ENCODE results near the gene RRAGD. TPM values are rescaled to one million over a fixed set of nuclear protein-coding genes. Genes with fewer than 3 reads are reported as not detected.

The RRAGD gene, protein sequence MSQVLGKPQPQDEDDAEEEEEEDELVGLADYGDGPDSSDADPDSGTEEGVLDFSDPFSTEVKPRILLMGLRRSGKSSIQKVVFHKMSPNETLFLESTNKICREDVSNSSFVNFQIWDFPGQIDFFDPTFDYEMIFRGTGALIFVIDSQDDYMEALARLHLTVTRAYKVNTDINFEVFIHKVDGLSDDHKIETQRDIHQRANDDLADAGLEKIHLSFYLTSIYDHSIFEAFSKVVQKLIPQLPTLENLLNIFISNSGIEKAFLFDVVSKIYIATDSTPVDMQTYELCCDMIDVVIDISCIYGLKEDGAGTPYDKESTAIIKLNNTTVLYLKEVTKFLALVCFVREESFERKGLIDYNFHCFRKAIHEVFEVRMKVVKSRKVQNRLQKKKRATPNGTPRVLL
- 28.8 and 35.0 TPM in 2 replicates for total RNA-seq (2014; rRNA removed; shearing (Covaris generic))

DNA sequence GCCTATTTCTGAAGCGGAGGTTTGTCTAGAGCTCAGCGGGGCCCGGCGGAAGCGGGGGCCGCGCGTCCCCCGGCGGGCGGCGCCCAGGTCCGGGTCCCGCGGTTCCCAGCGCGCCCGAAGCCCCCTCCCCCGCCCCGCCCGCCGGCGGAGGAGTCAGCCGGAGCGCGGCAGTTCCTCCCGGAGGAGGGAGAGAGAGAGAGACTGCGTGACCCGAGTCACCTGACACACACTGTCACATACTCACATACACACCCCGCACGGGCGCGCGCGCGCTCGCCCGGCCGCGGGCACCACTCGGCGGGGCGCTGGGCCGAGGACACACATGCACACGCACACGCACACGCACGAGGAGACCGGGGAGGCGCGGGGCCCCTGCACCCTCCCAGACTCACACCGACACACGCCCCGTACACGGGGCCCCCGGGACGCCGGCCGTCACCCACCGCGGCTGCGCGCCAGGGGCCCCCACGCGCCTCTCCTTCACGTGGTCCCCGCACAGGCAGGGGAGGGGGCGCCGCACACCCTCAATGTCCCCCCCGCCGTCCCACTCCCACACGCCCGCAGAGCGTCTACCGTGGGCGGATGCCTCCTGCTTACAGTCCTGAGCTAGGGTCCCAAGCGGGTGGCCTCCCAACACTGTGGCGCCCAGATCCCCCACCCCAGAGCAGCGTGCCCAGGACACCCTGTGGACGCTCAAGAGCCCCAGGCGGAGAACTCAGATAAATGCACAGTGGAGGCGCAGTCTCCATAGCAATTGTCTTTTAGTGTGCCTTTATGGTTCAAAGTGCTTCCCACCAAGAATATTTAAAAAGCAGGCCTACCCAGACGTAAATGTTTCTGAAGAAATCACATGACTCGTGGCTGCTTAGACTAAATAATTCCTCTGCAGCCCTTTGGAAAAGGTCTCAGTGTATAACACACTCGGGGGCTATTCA, at the start of gene RRAGD:
Gene RRAGD (minus strand): TSS at position 203 of the 935 bp plus-strand sequence. CDS start 280 bp downstream, outside the sequence.
- DNase-seq (ENCODE audit: low spot score) = peak; percentile 25

DNA sequence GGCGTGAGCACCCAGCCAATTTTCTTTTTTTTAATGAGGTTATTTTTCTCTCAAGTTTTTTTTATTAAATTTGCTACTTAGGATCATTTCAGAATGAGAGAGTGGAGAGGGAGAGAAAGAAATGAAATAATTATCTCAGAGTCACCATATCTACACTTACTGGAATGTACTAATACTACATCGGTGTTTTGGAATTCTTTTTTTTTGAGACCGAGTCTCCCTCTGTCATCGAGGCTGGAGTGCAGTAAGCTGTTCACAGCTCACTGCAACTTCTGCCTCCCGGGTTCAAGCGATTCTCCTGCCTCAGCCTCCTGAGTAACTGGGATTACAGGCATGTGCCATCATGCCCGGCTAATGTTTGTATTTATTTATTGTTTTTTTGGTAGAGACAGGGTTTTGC, 48.6 kb upstream of the RRAGD start:
- no peak for DNase-seq (ENCODE audit: low spot score)

DNA sequence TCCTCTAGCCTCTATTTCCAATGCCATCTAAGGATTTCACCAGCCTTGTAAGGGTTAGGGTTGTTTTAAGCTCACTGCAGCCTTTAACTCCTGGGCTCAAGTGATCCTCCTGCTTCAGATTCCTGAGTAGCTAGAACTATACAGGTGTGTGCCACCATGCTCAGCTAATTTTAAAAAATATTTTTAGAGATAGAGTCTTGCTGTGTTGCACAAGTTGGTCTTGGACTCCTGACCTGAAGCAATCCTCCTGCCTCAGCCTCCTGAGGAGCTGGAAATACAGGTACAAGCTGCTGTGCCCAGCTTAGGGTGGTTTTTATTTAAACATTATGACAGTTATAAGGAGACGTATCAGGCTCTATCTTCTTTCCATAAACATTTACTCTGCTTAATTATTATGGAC, 47.4 kb upstream of the RRAGD start:
- DNase-seq (ENCODE audit: low spot score) = no peak

DNA sequence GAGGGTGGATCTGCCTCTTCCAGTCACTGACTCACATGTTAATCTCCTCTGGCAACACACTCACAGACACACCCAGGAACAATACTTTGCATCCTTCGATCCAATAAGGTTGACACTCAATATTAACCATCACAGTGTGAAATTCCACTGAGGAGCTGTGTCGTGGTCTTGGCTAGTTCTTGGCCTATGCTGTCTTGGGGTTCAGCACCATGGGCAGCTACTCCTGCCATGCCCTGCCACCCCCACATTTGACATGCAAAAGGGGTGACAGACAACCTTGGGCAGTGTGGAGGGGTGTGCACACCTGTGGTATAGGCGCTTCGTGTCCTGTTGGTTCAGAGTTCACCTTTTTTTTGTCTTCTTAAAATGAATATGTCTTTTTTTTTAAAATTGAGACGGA, 46.6 kb upstream of the RRAGD start:
- no peak for DNase-seq (ENCODE audit: low spot score)

DNA sequence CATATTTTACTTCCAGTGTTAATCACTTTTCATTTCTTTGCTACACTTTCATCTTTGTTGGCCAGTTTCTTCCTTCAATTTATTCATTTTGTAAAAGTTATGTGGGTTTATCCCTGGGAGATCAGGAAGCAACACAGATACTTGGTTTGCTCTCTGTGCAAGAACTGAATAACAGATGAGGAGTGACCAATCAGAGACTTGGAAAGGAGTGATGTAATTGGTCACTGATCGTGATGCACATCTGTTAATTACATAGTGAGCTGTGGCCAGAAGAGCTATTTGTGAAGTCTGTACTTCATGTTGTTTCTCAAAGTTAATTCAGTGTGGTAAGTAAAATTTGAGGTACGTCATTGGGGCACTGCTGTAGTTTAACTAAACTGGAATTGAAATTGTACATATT, 42.2 kb upstream of the RRAGD start:
- DNase-seq (ENCODE audit: low spot score) = no peak

DNA sequence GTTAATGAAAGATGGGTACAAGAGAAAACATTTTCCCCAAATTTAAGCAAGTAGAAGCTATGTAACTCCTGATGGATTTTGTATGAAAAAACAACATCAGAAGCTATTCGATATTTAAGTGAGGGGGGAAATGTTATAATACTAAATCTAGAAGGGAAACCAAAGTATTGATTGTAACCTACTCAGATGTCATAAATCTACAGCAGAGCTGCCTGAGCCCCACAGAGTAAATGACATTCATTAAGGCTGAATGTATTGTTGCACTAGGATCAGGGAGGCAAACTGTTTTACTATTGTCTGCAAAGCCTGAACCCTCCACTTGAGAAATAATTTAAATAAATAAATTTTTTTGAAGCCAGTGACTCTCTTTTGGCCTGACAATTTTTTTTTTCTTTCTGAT, 40.2 kb upstream of the RRAGD start:
- no peak for DNase-seq (ENCODE audit: low spot score)

DNA sequence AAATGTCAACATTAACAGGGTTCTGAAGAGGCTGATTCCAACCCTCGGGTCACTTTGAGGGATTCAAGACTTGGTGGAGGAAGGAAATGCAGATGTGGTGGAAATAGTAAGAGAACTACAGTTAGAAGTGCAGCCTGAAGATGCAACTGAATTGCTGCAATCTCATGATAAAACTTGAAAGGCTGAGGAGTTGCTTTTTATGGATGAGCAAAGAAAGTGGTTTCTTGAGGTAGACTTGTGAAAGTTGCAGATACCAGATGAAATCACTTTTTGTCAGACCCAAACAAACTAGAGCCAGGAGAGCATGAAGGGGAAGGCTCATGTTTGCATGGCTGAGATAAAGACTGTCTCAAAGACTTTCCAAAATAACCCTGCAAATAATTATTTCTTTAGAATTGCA, 37.1 kb upstream of the RRAGD start:
- DNase-seq (ENCODE audit: low spot score) = no peak

DNA sequence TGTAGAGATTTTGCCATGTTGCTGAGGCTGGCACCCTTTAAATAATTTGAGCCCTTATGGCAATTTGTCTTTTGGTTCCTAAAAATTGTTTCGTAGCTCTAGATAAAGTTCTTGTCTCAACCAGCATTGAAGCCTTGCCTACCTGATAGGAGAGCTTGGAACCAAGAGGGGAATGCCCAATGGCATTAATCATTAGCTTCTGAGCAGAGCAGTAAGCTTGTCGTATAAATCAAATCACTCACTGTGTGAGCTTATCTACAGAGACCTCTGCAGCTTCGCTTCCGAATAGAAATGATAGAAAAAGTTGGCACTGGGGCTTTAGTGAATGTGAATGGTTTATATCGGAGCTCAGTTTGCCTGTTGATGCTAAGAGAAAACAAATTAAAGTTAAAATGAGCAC, 31.6 kb upstream of the RRAGD start:
- no peak for DNase-seq (ENCODE audit: low spot score)

DNA sequence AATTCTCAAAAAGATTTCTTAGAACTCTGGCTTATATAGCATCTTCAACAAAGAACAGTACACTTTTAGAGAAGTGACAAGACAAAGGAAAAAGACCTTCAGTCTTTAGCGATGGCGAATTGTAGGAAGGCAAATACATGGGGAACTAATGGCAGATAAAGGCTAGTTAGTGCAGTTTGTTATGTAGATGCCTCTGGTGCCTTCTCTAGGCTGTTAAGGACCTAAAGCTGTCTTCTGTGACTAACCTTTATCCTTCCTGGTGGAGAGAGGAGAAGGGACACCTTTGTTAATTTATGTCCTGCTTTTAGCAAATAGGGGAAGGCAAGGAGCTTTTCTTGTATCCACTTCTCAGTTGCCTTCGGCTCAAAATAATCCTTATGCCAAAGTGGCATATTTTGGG, 28.1 kb upstream of the RRAGD start:
- DNase-seq (ENCODE audit: low spot score) = no peak

DNA sequence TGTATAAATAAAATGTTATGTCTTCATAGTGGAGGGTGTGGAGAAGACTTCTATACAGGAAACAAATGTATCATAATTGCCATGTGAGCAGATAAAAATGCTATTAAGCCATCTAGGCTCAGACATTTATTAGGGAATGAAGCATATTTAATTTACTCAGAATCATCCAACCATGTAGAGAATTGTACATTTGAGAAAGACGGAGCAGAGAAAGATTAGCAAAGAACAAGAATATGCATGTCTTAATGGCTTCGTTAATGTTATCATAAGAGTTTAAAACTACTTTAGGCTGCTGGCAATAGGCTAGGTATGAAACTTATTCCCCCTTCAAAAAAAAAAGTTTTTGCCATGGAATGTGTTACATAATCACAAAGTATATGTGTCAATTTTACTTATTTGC, 26.9 kb upstream of the RRAGD start:
- DNase-seq (ENCODE audit: low spot score) = no peak

DNA sequence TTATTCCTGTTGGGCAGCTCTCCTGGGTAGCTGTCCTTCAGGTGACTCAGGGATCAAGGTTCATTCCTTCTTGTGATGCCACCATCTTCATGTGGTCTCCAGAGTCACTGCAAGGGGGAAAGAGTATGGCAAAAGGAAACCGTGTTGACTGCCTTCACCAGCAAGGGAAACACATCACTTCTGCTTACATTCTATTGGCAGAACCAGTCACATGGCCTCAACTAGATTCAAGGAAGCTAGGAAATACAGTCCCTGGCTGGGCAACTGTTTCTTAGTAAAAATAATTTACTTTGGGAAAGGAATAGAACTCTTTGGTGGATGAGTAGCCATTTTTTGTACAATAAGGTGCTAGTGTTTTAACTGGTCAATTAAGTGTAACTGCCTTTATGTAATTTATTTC, 26.2 kb upstream of the RRAGD start:
- no peak for DNase-seq (ENCODE audit: low spot score)

DNA sequence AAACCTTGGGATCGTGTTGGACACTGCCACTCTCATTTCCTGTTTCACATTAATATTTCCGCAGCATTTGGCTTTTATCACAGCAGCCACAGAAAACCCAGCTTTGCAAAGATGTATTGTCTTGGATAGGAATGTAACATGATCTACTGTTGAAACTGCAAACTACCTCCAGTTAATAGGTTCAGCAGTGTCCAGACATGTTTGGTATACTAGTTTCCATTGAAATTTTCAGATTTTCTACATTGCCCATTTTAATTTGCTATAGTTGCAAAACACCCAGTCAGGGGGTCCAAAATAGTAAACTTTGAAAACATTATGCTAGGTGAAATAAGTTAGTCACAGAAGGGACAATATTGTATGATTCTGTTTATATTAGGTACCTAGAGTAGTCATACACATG, 24.2 kb upstream of the RRAGD start:
- no peak for DNase-seq (ENCODE audit: low spot score)

DNA sequence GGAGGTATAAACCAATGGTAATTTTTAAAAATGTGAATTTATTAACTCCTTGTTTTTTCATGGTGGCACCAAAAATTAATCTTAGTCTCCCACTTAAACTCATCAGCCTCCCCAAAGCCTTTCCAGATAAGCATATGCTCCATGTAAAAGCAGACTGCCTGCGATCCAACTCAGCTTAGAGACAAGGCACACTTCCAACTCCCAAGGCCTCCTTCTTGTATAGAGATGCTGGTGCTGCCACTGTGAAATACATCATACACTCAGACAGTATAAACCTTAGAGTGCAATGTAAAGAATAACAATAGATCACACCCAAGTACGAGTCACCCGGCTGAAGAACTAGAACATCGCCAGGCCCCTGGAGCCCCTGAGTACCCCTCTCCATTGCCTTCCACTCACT, 22.9 kb upstream of the RRAGD start:
- no peak for DNase-seq (ENCODE audit: low spot score)

DNA sequence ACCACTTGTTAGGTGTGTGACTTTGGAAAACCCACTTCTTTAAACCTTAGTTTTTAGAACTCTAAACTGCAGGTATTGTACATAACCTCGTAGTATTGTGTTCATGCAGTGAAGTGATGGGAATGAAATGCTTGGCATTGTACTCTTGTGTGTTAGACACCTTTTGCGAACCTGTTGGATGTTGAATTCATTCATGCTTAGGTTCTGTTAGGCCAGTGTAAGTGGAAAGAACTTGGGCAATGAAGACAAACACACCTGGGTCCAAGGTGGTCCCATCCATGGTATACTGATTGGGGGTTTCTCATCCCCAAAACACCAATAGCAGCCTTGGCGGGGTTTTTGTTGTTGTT, 22.1 kb upstream of the RRAGD start:
- no peak for DNase-seq (ENCODE audit: low spot score)

DNA sequence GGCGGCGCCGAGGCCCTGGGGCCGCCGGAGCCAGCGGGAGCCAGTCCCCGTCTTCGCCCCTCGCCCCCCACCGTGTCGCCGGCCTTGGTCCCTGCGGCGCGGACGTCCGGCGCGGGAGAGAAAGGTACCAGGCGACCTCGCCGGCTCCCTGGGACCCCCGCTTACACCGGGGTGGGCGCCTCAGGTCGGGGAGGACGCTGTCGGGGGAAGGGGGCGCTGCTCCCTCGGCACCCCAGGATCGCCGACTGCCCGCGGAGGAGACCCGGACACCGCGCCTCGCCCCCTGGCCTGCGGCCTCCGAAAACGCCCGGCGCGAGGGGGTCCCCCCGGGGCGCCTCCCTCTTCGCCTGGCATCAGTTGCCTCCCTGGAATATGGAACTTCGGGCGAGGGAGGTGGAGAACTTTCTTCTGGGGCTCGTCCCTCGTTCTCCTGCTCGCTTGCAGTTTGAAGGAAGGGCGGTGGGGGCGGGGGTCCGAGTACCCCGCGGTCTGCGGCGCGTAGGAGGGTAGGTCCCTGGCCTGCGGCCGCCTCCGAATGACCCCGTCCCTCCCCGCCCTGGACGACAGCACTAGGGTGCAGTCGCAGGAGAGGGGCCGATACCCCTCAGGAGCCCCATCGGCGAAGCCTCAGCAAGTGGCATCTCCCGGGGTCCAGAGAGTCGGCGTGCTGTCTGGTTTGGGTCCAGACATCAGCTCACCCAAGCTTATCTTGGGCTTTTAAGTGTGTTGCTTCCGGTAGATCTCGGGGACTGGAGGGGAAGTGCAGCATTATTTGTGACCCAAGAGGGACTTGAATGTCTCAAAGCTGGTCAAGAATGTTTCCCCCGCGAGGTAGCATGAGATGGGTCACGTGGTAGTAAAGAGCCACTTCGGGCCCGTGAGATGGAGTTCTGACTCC, 21.4 kb upstream of the RRAGD start:
- no peak for DNase-seq (ENCODE audit: low spot score)

DNA sequence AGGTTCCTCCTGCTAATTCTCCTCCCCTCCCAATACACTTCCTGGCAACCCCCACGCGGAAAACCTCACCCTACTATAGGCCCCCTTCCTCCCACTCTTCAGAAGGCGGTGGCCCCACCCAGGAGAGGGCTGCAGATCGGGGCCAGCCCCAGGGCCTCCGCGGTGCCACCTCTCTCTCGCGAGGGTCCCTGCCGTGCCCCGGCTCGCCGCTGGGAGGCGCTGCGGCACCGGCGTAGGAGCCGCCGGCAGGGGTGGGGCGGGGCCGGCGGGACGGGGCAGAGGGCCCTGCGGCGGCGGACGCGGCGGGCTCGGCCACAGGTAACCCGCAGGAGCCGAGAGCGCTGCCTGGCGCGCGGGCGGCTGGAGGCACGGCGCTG, 20.8 kb upstream of the RRAGD start, which contains the start of gene ANKRD6:
Gene ANKRD6 (plus strand): TSS at position 278 of the 377 bp plus-strand sequence. CDS start 133,825 bp downstream, outside the sequence.
- peak; percentile 14 for DNase-seq (ENCODE audit: low spot score)

DNA sequence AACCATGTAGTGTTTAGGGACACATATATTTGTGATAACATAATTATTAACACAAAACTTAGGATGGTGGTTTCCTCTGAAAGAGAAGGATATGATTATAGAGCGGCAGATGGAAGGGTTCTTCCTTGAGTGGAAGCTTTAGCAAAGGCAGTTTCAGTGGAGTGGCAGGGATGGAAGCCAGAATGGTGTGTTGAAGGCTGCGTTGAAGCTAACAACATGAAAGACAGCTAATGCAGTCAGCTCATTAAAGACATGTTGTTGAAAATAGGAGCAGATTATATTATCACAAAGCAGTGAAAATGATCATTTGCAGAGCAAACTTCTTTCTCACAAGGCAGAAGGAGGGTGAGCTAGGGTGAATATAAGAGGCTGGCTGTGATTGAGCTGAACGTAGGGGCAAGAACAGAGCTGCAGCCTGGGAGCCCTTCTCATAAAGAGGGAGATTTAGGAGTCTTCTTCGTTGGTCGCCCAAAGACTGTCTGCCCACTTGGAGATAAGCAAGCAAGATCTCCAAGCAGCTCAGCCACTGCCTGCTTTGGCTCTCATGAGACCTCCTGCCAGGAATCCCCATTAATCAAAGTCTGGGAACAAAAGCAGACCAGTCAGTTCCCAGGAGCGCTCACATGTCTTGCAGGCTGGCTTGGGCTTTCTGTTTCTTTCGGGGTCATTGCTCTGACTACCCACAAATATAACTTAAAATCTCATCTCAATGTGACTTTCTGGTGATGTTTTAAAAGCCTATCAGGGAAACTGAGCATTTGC, 18.3 kb upstream of the RRAGD start:
- DNase-seq (ENCODE audit: low spot score) = no peak

DNA sequence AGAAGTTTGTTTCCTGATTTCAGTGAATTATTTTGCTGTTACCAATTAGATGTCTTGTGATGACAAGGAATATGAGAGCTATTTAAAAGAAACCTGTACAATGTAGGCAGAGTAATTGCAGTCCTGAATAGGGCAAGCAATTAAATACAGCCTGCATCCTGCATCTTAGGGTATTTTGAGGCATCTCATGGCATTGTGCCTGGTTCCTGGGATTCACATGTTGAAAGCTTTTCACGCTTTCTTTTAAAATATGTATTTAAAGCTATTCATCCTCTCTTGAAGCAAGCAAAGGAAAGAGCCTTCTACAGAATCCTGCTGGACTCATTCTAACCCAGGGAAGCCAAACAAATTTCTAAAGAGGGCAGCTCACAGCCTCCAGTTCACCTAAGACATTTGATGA, 4.7 kb upstream of the RRAGD start:
- DNase-seq (ENCODE audit: low spot score) = no peak

DNA sequence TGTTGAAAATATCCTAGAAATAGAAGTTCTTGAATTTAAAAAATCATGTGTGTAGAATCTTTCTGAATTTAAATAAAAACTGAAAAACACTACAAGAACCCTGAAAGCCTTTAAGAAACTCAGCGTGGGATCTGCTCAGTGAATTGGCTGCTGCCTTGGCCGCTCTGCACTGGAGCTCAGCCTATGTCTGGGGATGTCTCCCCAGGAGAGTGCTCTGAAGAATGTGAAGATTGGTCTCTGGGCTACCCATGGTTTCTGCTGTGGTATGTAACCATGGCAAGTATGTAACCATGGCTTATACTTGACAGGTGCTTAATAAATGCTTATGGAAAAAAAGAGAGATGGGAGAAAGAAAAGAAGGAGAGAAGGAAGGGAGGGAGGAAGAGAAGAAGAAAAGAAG, 3.1 kb upstream of the RRAGD start:
- no peak for DNase-seq (ENCODE audit: low spot score)

DNA sequence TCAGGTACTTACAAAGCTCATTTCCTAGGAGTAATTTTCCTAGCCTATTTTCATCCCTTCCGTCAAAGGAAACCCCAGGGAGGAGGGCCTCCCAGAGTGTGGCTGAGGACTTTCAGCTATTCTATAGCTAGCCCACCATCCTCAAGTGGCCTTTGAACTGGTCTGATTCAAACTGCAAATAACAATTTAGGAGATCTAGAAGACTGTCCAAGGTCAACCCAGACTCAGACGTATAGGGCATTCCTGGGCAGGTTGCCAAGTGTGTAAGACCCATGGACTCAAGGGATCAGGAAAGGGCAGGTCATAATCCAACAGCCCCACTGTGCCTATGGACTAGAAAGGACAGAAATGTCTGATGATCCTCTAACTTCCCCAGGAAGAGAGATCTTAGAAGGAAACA, 2.1 kb upstream of the RRAGD start:
- DNase-seq (ENCODE audit: low spot score) = no peak

DNA sequence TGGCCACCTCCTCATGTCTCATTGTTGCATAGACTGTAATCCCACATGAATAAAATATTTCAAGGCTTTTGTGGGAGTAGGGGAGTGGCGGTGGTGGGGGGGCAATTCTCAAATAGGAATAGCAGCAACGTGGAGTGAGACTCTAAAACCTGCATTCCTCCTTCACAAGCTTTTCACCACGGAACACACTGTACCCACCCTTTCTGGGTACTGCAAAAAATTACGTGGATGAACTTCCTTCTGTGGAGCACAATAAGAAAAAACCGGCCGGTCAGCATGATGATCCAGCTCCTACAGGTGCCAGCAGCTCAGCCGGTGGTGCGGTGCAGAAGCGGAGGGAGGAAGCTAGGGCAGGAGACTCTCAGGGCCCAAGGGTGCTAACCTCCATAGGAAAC, 930 bp upstream of the RRAGD start:
- DNase-seq (ENCODE audit: low spot score) = no peak

Measured in H4 (cell line).